ENCODE measurements around the gene NOS1. TPM values are rescaled to one million over a fixed set of nuclear protein-coding genes. Genes with fewer than 3 reads are reported as not detected.
A peak's percentile ranks its signal among the peaks of the same experiment; 100 is the strongest.
"Not testable (repeated sequence)": the region's sequence is repeated elsewhere in the genome, so short reads cannot be mapped to it uniquely, and the experiment has no call there.

Gene NOS1
- total RNA-seq, 1 experiment from 2014 or later: 0.35 TPM

DNA sequence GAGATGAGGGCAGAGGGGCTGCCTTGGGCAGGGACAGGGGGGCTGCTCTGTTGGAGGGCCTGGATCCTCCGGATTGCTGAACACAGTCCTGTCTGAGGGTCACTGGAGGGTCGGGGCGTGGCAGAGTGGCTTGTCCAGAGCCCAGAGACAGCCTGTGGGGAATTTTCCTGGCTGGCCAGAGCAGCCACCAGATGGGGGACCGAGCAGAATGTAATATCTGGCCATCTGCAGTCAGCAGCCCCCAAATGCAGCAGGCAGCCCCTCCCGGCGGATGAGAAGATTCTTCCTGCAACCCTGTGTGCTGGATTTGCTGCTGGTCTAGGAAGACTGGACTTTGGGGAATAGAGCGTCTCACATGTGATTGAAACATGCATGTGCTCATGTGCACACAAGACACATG is 23.3 kb upstream of the NOS1 start:
- DNase-seq: no peak
- no peaks in the 10 kb centered on the region for H3K27me3 ChIP-seq (ENCODE audit: control insufficient read depth, insufficient read depth, low read length)
- H3K4me3 ChIP-seq (ENCODE audit: insufficient read depth, low read depth, low read length): no peak overlapping the region
- no peaks in the 10 kb centered on the region for H3K36me3 ChIP-seq (replicated peaks; ENCODE audit: control insufficient read depth, insufficient read depth, low read length)

DNA sequence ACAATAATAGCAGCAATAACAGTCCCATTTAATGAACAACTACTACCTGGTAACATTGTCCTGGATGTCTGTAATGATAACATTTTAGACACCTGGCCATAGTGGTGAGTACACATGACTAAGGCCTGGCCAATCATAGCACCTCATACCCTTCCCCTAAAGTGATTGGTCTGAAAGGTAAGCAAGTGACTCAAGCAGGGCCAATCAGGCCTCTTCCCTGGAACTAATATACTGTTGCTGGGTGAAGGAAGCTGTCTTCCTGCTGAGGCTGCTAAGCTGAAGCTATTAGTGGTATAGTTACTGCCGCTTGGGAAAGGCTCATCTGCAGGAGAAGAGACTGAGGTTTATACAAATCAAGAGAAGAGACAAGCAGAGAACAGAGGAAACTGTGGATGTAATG is 18.7 kb upstream of the NOS1 start:
- no peak for DNase-seq
- Histone ChIP-seq H3K4me3 (ENCODE audit: insufficient read depth, low read depth, low read length) (no peak overlapping the region), H3K27me3 (ENCODE audit: control insufficient read depth, insufficient read depth, low read length) (no peaks in the 10 kb centered on the region), H3K36me3 (replicated peaks; ENCODE audit: control insufficient read depth, insufficient read depth, low read length) (no peaks in the 10 kb centered on the region)

DNA sequence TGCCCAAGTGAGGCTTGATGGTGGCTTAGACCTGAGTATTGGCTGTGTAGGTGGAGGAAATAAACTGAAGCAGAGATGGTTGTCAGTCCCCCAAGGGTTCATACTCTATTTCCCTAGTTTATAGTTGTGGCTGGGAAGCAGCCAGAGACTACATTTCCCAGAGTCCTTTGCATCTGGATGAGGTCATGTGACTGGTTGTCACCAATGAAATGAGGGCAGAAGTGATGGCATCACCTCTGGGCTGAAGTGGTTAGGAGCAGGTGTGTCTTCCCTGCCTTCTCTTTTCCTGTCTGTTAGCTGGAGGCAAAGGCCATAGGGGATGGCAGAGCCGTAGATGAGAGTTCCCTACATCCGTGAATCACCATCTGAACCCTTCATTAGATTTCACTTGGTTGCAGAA is 16.3 kb upstream of the NOS1 start:
- Histone ChIP-seq H3K27me3 (ENCODE audit: control insufficient read depth, insufficient read depth, low read length) (no peaks in the 10 kb centered on the region), H3K36me3 (replicated peaks; ENCODE audit: control insufficient read depth, insufficient read depth, low read length) (no peaks in the 10 kb centered on the region), H3K4me3 (ENCODE audit: insufficient read depth, low read depth, low read length) (no peak overlapping the region)
- DNase-seq: peak; percentile 52

DNA sequence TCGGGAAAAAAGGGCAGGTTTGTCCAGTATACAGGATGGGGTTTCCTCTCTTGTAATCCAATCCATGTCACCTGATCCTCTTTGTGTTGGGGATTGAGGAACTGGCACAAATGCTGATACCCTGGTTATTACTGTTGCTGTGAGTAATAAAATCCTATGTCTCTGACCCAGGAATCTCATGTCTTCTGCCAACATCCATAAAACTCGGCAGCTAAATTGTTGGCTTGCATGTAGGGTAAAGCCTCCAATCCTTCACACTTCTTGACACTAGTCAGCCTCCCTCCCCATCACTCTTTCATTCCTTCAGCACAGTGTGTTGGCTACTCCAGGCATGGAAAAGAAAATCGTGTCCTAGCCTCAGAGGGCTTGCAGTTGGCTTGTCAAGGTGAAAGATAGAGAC is 9.2 kb upstream of the NOS1 start:
- Histone ChIP-seq H3K4me3 (ENCODE audit: insufficient read depth, low read depth, low read length) (no peak overlapping the region), H3K27me3 (ENCODE audit: control insufficient read depth, insufficient read depth, low read length) (no peaks in the 10 kb centered on the region; the same call in 1 of the 2 replicates), H3K36me3 (replicated peaks; ENCODE audit: control insufficient read depth, insufficient read depth, low read length) (no peaks in the 10 kb centered on the region)
- DNase-seq: no peak

DNA sequence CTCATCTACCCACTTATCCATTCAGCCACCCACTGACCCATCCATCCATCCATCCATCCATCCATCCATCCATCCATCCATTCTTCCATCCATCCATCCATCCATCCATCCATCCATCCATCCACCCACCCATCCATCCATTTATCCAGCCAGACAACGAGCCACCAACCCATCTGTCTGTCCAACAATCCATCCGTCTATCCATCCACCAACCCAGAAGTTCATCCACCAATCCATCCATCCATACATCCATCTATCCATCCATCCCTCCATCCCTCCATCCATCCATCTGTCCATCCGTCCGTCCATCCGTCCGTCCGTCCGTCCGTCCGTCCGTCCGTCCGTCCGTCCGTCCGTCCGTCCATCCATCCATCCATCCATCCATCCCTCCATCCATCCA is 8.6 kb upstream of the NOS1 start:
- H3K27me3 ChIP-seq (ENCODE audit: control insufficient read depth, insufficient read depth, low read length); H3K4me3 ChIP-seq (ENCODE audit: insufficient read depth, low read depth, low read length); H3K36me3 ChIP-seq (replicated peaks; ENCODE audit: control insufficient read depth, insufficient read depth, low read length); DNase-seq: not testable (repeated sequence)

DNA sequence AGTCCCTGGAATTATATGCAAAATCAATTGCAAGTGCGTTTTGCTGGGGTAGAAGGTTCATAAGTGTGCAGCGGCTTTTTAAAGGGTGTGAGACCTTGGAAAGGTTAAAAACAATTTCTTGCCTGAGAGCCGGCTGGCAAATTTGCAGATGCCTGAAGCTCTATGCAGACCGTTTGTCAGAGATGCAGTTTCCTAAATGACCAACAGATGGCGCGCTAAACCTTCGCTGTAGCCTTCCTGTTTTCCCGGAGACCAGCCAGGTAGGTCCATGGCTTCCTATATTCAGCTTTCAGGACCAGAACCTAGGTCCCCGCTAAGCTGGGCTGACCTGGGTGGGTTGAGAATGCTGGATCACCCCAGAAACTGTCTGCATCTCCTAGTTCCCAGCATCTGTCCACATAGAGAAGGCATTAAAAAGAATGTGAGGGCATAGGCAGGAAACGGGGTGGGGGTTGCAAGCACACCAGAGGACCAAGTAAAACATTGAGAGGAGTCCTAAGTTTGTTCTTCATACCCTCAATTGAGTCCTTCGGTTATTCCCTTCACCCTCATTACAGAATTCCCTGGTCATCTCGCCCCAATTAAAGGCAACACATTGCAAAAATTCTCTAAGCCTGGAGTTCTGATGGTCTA is 5.7 kb upstream of the NOS1 start:
- H3K27me3 ChIP-seq (ENCODE audit: control insufficient read depth, insufficient read depth, low read length): peaks cover 23% of the 10 kb centered on the region
- no peak overlapping the region for H3K4me3 ChIP-seq (ENCODE audit: insufficient read depth, low read depth, low read length)
- DNase-seq: peak; percentile 87
- no peaks in the 10 kb centered on the region for H3K36me3 ChIP-seq (replicated peaks; ENCODE audit: control insufficient read depth, insufficient read depth, low read length)

DNA sequence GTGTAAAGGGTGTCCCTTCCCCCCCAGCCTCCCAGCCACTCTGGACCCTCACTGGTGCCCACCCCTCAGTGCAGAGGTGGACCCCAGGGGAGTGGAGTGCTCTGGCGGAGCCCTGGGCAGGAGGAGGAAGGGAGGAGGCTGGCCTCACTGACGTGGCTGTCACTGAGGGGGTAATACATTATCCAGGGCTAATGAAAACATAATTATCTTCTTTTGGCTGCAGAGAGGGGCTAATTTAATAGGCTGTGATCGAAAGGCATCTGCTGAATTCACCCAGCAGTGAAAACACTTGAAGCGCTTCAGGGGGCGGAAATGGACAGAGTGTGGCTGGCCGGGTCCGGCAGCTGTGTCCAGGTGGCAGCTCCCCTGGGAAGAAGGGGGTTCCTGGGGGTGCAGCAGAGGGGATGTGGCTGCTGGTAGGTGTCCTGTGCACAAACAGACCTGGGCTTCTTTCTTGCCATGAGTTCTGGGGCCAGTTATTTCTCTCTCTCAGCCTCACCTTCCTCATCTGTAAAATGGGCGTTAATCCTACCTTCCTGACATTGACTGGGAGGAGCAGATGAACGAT is 3.7 kb upstream of the NOS1 start:
- no peaks in the 10 kb centered on the region for H3K36me3 ChIP-seq (replicated peaks; ENCODE audit: control insufficient read depth, insufficient read depth, low read length)
- H3K4me3 ChIP-seq (ENCODE audit: insufficient read depth, low read depth, low read length): no peak overlapping the region
- H3K27me3 ChIP-seq (ENCODE audit: control insufficient read depth, insufficient read depth, low read length): peaks cover 42% of the 10 kb centered on the region
- no peak for DNase-seq

DNA sequence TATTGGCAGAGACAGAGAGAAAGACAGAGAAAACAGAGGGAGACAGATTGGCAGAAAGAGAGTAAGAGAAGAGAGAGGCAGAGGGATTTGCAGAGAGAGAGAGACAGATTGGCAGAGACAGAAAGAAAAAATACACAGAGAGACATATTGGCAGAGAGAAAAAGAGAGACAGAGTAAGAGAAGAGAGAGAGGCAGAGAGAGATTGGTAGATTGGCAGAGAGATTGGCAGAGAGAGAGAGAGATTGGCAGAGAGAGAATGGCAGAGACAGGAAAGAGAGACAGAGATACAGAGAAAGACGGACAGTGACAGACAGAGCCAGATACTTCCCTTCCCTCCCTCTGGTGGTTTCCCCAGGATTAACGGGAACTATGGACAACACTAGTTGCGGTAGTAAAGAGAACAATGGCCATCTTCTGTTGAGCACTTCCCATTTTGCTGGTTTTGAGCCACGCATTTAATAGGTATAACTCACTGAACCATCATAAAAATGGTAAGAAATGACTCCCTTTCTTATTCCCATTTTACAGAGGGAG is 2.6 kb upstream of the NOS1 start:
- H3K4me3 ChIP-seq (ENCODE audit: insufficient read depth, low read depth, low read length): no peak overlapping the region
- DNase-seq: peak; percentile 74
- no peaks in the 10 kb centered on the region for H3K36me3 ChIP-seq (replicated peaks; ENCODE audit: control insufficient read depth, insufficient read depth, low read length)
- peaks cover 53% of the 10 kb centered on the region for H3K27me3 ChIP-seq (ENCODE audit: control insufficient read depth, insufficient read depth, low read length)

DNA sequence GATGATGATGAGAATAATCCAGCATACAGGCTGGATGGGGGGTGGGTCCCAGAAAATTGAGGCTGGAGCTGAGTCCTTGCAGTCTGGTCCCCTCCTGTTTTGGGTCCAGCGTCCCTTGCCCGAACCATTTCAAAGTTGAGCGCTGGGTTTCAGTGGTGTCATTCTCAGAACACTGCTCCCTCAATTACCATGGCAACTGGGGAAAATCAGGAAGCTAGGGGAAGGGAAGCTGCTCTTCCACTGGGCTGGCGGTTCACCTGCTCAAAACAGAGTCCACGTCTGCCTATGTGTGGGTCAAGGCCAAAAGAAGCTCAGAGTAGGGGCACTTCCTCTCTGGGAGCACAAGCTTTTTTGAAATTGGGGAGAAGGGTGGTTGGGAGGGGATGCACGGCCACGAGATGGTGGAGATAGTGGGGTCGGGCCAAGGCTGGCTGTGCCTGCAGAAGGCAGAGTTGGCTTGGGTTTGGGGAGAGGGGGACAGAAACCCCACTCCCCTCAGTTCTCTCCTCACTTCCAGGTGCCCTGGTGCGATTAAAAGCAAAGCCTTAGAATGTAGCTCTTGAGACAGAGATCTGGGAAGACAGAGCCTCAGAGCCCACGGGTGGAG is 1.7 kb upstream of the NOS1 start:
- no peaks in the 10 kb centered on the region for H3K36me3 ChIP-seq (replicated peaks; ENCODE audit: control insufficient read depth, insufficient read depth, low read length)
- no peak overlapping the region for H3K4me3 ChIP-seq (ENCODE audit: insufficient read depth, low read depth, low read length)
- no peak for DNase-seq
- H3K27me3 ChIP-seq (ENCODE audit: control insufficient read depth, insufficient read depth, low read length): peaks cover 62% of the 10 kb centered on the region

DNA sequence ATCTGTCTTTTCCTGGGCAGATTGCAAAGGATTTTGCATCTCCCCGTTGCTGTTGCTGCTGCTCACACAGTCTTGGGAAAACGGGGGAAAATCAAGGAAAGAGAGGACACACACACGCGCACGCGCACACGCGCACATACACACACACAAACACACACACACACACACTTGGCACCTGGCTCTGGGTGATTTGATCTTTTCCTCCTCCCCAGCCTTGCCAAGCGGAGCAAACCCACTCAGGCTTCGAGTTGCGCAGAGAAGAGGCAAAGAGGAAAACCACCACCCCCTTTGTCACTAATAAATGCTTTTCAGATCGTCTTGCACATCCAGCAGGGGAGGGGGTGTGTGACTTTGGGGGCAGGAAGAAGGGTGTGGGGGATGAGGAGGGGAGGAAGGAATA is 965 bp upstream of the NOS1 start:
- DNase-seq: no peak
- Histone ChIP-seq H3K4me3 (ENCODE audit: insufficient read depth, low read depth, low read length) (no peak overlapping the region), H3K36me3 (replicated peaks; ENCODE audit: control insufficient read depth, insufficient read depth, low read length) (no peaks in the 10 kb centered on the region), H3K27me3 (ENCODE audit: control insufficient read depth, insufficient read depth, low read length) (peaks cover 68% of the 10 kb centered on the region)

DNA sequence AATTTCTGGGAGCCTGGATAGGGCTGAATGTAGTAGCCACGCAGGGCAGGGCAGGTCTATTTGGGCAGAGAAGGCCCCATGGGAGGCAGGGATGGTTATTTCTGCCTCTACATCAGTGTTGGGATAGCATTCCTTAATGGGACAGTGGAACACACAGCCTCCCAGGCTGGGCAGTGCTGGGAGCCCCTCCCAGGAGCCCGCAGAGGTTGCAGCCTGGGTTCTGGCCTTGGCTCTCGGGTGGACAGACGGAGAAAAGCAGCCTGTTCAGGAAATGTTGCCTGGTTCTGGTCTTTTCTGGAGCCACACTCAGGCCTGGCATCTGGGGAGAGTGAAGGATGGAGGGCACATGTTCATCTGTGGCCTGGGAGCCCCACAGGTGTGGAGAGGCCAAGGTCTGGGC is 479 bp upstream of the NOS1 start:
- no peaks in the 10 kb centered on the region for H3K36me3 ChIP-seq (replicated peaks; ENCODE audit: control insufficient read depth, insufficient read depth, low read length)
- H3K4me3 ChIP-seq (ENCODE audit: insufficient read depth, low read depth, low read length): no peak overlapping the region
- DNase-seq: peak; percentile 60
- peaks cover 68% of the 10 kb centered on the region for H3K27me3 ChIP-seq (ENCODE audit: control insufficient read depth, insufficient read depth, low read length)

DNA sequence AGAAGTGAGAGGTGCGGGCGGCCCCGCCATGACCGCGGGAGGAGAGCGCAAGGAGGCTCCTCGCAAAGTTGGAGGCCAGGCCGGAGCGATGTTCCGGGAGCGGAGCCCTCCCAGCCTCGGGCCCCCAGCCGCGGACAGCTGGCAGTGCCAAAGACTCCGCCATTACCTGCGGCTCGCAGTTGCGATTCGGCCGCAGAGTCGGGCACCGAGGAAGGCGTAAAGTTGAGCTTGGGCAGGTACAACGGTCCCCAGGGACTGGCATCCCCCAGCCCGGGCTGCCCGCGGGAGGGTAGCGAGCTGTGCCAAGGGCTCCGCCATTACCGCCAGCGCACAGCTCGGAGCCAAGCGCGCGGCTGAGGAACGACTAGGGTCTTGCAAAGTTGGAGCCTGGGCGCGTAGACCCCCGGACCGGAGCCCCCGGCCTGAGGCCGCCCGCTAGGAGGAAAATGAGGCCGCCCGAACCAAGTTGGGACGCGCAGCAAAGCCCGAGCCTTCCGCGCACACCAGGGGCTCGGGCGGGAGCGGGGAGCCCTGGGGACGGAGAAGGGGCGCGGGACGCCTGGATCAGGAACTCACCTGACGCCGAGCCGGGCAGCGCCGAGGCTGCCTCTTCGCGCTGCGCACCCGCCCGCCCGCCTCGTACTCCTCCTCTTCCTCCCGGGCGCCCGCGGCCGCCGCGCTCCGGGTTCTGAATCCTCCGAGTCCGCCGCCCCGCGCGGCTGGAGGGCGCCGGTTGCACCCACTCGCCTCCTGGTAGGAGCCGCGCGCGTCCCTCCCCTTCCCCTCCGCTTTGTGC is 677 bp downstream of the NOS1 start:
- peak; percentile 89 for DNase-seq
- peak overlapping the region; percentile 70 for H3K4me3 ChIP-seq (ENCODE audit: insufficient read depth, low read depth, low read length)
- H3K27me3 ChIP-seq (ENCODE audit: control insufficient read depth, insufficient read depth, low read length): peaks cover 68% of the 10 kb centered on the region
- no peaks in the 10 kb centered on the region for H3K36me3 ChIP-seq (replicated peaks; ENCODE audit: control insufficient read depth, insufficient read depth, low read length)

DNA sequence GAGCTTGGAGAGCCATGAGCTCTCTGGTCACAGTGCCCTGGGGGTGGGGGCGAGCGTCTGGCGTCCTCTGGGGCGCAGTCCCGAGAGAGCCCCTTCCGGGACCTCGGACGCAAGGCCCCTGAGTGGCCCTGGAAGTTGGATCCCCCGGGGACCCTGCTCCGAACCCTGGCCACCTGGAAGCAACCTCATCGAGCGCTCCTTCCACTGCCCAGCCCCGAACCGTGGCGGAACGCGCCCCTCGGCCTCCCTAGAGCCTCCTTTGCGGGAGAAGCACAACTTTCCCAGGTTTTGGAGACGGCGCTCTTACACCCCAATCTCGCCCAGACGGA is 1.2 kb downstream of the NOS1 start:
- DNase-seq: peak; percentile 72
- peak overlapping the region; percentile 70 for H3K4me3 ChIP-seq (ENCODE audit: insufficient read depth, low read depth, low read length)
- no peaks in the 10 kb centered on the region for H3K36me3 ChIP-seq (replicated peaks; ENCODE audit: control insufficient read depth, insufficient read depth, low read length)
- peaks cover 68% of the 10 kb centered on the region for H3K27me3 ChIP-seq (ENCODE audit: control insufficient read depth, insufficient read depth, low read length)

DNA sequence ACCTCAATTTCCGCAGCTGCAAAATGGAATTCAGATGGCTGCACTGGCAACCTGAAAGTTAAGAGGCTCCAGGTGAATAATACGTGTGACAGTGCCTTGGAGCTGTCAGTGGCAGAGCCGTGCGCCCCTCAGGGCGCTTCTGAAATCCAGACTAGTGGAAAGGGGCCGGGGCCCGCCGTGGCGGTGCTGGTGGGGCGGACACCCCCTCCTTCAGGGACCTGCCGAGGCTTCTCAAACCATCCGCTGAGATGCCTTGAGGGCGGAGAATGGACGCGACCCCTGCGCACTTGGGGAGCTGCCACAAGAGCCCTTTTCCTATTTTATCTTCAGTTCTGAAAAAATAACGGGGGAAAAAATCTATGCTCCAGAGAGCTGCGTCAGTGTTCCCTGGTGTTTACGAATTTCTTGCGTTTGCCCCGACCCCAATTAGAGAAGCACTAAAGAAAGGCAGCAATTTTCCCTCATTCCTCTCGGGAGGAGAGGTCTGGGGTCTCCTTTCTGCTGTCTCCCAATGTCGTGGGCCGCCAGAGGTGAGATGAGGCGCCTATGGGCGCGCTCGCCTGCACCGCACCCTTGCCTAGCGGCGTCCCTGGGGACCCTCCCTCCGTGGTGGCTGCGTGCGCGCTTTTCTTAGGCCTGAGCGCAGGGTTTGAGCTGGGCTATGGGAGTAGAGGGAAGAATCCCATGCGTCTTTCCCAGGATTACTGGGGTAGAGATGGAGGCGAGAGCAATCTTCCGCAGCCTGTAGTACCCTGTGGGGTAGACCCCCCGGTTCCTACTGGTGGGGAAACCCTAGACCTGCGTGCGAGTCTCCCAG is 2.2 kb downstream of the NOS1 start:
- peak; percentile 74 for DNase-seq
- H3K36me3 ChIP-seq (replicated peaks; ENCODE audit: control insufficient read depth, insufficient read depth, low read length): no peaks in the 10 kb centered on the region
- peak overlapping the region; percentile 0; the same call in 1 of the 2 replicates for H3K4me3 ChIP-seq (ENCODE audit: insufficient read depth, low read depth, low read length)
- H3K27me3 ChIP-seq (ENCODE audit: control insufficient read depth, insufficient read depth, low read length): peaks cover 65% of the 10 kb centered on the region
